Activated naive CD4-positive, alpha-beta T cell treated with anti-CD3 and anti-CD28 coated beads, Interleukin-2, amount 50 U/mL, for 72 hours (primary cell): ENCODE results near the gene C12orf76. TPM values are rescaled to one million over a fixed set of nuclear protein-coding genes. Genes with fewer than 3 reads are reported as not detected.
A peak's percentile ranks its signal among the peaks of the same experiment; 100 is the strongest.

ENCODE experiments used
- ATAC-seq, 2 donors: fragments of 150-1000 bp; cut with Tn5 transposase; 2 replicates each; pipeline ENCODE4 v1.10.0; 2021; ENCODE audit warnings: mild to moderate bottlenecking in 2 of 2, moderate library complexity in 2 of 2
- DNase-seq, 2 donors: peaks; one replicate each; pipeline ENCODE4 v3.0.0; 2021 to 2022; ENCODE audit warnings: low spot score in 2 of 2
- H3K27ac Mint-ChIP-seq, 2 donors: one replicate each; pipeline ENCODE4 v1.8.0; 2022; ENCODE audit warnings: mild to moderate bottlenecking in 2 of 2, mixed read lengths in 2 of 2
- H3K36me3 Mint-ChIP-seq, 2 donors: one replicate each; pipeline ENCODE4 v1.8.0; 2022; ENCODE audit warnings: mixed read lengths in 2 of 2
- H3K9me3 Mint-ChIP-seq, 2 donors: one replicate each; pipeline ENCODE4 v1.8.0; 2022; ENCODE audit warnings: mixed read lengths in 2 of 2
- total RNA-seq, 2 donors: library from RNA; stranded (reverse); gene quantifications; one replicate each; pipeline ENCODE4 v1.2.3, GENCODE V29; 2022

Gene C12orf76
- total RNA-seq, 2 donors from 2014 or later, result 6.4 to 12.7 TPM

- Mint-ChIP-seq H3K36me3 (peaks cover 18 to 19% of the 10 kb centered on the region in 2 donors), H3K9me3 (no peaks in the 10 kb centered on the region), H3K27ac (peak overlapping the region; percentile 11 to 92)
- ATAC-seq (no peak), DNase-seq (no peak)
Observed at GRCh38 chr12:109994401-109995175, 53.7 kb downstream of the C12orf76 start.

- DNase-seq, result no peak
- Mint-ChIP-seq H3K27ac (no peak overlapping the region), H3K36me3 (peaks cover 26 to 30% of the 10 kb centered on the region in 2 donors), H3K9me3 (no peaks in the 10 kb centered on the region)
- ATAC-seq, result no peak
Observed at GRCh38 chr12:109993091-109993490, 55.2 kb downstream of the C12orf76 start.

GRCh38 chr12:109991586-109991985, 56.7 kb downstream of the C12orf76 start:
- DNase-seq (no peak), ATAC-seq (no peak)
- H3K36me3 Mint-ChIP-seq, result peaks cover 26 to 38% of the 10 kb centered on the region in 2 donors
- no peak overlapping the region for H3K27ac Mint-ChIP-seq
- H3K9me3 Mint-ChIP-seq, result no peaks in the 10 kb centered on the region

Other genes with a start within 250 kb of the C12orf76 start
- gene TRPV4, start 215.1 kb downstream of the C12orf76 start, total RNA-seq, result not detected
- 10 to 100 TPM; 22.2 to 24.9 TPM for gene GLTP, start 168.0 kb downstream of the C12orf76 start, total RNA-seq
- 10 to 100 TPM; 14.9 to 18.3 TPM for gene TCHP, start 148.2 kb downstream of the C12orf76 start, total RNA-seq
- 10 to 100 TPM; 64.3 to 70.1 TPM for gene GIT2, start 52.2 kb downstream of the C12orf76 start, total RNA-seq
- gene ANKRD13A, start 49.1 kb downstream of the C12orf76 start, total RNA-seq, result 10 to 100 TPM; 64.7 to 65.2 TPM
- gene IFT81, start 75.8 kb upstream of the C12orf76 start, total RNA-seq, result 1 to 10 TPM; 1.0 to 3.9 TPM
- 100 to 1,000 TPM; 121 to 132 TPM for gene ATP2A2, start 232.7 kb upstream of the C12orf76 start, total RNA-seq